GM18873 (cell line): Measurements from ENCODE around the gene TARM1.

Experiments
- ATAC-seq: cut with Tn5 transposase; IDR thresholded peaks from one replicate; pipeline ENCODE4 v1.9.1; 2021; ENCODE audit warnings: mild to moderate bottlenecking, moderate library complexity, moderate number of reproducible peaks; ENCODE audit not compliant: unreplicated experiment, low FRiP score

TARM1 gene

GRCh38 chr19:54081032-54081431 lies at the start of gene TARM1:
Gene TARM1, minus strand, starts transcription at chr19:54081365. Its CDS starts 25 bp downstream, at chr19:54081340.
- no peak for ATAC-seq

GRCh38 chr19:54129617-54129996 lies 48.4 kb upstream of the TARM1 start:
- ATAC-seq: no peak

- ATAC-seq: no peak
Observed at GRCh38 chr19:54128796-54129616, 47.8 kb upstream of the TARM1 start.

DNA sequence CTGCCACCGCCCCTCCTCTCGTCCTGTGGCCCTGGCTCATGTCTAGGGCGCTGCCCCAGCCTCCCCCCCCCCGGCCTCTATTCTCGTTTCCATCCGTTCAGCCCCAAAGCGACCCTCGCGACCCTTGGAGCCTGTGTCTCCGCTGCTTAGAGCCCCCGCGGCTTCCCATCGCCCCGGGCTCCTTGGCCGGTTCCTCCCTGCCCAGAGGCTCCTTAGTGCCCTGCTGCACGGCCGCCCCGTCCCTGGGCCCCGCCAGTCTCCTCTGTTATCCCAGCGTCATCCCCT lies 47.2 kb upstream of the TARM1 start:
- no peak for ATAC-seq

DNA sequence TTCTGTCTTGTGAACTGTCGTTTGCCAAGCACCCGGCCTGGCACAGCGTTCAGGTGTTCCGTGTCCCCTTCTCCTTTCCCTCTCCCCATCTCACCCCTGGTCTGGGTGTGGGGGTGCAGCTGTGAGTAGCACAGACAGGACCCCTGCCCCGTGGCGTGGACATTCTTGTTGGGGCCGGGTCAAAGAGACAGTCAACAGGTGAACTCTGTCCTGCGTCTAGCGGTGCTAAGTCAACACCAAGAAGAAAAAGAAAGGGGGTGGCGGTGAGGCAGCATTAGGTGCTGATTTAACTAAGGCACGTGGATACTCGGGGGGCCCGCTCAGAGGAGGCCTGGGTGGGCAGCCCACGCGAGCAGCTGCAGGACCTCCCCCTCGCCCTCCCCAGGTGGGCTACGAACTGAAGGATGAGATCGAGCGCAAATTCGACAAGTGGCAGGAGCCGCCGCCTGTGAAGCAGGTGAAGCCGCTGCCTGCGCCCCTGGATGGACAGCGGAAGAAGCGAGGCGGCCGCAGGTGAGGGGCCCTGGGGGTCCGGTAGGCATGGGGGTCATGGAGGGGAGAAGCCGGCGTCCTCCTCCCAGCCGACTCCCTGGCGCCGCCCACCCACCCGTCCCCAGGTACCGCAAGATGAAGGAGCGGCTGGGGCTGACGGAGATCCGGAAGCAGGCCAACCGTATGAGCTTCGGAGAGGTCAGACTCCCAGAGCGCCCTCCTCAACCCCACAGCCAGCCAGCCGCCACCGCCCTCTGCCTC lies 46.7 kb upstream of the TARM1 start:
- ATAC-seq: no peak

DNA sequence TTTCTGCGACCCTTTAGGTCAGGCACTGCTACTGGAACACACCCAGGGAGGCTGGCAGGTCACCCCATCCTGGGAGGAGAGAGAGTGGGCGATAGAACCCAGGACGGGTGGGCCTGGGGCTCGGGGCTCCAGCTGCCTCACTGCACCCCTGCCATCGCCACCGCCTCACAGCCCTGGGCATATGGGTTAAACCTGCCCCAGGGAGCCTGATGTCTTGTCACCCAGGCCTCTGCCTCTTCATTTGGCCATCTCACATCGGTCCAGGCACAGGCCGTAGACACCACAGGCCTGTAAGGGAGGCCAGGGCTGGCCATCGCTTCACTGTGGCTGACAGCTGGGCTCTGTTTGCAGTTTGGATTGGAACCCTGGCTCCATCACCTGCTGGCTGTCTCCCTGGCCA lies 44.5 kb upstream of the TARM1 start:
- no peak for ATAC-seq

DNA sequence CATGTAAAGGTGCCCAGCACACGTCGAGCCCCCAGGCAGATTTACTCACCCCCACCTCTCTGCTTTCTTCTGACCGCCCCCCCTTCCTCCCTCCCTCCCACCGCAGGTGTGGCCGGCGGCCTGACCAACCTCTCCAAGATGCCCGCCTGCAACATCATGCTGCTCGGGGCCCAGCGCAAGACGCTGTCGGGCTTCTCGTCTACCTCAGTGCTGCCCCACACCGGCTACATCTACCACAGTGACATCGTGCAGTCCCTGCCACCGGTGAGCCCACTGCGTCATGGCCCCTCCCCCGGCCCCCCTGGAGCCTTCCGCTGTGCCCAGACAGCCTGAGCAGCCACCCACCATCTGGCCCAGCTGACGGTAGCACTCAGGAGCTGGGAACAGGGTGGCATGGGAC lies 43.2 kb upstream of the TARM1 start:
- ATAC-seq: no peak

GRCh38 chr19:54123682-54124081 lies 42.5 kb upstream of the TARM1 start:
- ATAC-seq: no peak

DNA sequence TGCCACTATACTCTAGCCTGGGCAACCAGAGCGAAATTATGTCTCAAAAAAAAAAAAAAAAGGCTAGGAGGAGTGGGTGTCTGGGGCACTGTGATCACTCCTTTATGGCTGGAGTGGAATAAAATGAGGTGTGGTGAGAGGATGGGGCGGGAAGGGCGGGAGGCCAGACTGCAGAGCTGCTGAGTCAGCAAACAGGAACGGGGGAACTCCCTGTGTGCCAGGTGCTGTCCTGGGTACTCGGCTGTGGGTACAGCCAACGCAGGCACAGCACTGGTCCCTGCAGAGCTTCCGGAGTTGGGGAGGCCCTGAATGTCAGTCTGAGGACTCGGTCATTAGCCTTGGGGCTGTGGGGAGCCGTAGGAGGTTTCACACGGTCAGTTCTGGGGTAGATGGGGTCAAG lies 40.1 kb upstream of the TARM1 start:
- ATAC-seq: no peak

DNA sequence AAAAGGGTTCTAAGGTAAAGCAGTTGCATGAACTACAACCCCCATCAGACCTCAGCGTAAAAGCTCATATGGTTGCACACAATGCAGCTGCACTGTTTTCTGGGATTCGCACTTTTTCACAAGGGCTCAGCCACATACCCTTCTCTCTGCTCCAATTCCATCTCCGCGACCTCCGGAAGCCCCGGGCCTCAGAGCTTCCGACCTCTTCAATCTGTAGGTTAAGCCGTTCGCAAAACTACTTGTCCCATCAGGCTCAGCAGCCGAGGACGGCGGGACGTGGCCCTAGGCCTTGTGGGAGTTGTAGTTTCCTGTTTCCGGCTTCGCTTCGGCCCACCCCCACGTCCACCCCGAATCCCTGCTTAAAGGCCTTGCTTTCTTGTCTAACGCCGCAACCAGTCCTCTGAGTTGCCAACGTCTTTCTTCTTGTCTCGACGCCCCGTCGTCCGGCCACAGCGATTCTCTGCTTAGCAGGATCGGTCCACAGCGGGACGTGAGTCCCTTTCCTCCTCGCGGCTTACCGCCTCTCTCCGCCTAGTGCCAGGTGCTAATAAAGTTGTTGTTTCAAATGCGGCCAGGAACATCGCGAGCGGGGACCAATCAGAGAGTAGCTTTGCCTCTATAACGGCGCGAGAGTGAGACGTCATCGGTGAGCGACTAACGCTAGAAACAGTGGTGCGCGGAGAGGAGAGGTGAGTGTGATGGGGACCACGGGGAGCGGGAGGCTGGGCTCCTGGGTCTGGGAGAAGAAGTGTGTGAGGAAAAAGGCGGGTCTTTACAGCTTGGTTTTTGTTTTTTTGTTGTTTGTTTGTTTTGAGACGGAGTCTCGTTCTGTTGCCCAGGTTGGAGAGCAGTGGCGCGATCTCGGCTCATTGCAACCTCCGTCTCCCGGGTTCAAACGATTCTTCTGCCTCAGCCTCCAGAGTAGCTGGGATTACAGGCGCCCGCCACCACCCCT lies 34.2 kb upstream of the TARM1 start, which contains the start of the genes PRPF31 and TFPT:
TSS of gene PRPF31 (plus strand) at position 646 of the 955 bp plus-strand sequence. CDS start 2,525 bp downstream, outside the sequence.
TSS of gene TFPT (minus strand) at position 549 of the 955 bp plus-strand sequence. CDS start at position 161, 388 bp downstream.
- ATAC-seq: peak; percentile 68

DNA sequence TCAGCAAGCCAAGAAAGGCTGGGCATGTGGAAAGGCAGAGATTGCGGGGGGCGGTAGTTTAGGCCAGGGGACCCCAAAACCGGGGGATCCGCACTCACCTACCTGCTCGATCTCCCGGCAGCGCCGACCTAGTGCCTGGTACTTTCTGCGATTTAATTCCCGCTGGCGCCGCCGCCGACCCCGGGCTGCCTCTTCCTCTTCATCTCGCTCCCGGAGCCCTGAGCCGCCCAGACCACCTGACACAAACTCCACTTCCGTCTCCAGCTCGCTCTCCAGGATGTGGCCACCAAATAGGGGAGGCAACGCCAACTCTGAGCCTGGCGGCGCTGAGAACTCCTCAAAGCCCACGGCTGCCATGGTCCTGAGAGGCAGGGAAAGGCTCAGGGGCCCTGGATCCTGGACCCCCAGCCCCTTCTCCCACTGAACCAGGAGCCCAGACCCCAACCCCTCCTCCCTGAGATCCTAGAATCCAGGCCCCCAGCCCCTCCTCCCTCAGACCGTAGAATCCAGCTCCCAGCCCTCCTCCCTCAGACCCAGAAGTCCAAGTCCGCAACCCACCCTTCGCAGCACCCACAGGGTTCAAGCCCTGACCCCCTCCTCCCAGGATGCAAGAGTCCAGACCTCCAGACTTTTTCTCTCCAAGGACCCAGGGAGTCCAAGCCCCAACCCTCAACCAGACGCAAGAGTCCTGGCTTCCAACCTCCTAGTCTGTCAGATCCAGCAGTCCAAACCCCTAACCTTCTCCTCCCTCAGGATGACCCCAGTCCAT lies 33.4 kb upstream of the TARM1 start:
- no peak for ATAC-seq

DNA sequence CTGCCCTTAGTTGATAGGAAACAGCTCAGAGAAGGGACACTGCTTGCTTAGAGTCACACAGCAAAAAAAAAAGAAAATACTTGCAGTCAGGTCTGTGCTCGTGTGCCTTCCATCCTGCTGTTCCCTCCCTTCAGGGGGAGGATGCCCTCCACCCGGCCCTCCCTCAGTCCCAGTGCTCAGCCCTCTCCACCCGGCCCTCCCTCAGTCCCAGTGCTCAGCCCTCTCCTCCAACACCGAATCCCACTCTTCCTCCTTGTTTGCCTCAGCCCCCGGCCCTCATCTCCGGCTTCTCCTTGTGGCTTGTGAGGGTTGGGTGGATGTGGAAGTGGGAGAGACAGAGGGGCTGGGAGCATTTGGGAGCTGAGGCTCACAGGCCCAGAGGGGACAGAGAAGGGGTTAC lies 28.5 kb upstream of the TARM1 start:
- no peak for ATAC-seq

GRCh38 chr19:54108496-54108895 lies 27.3 kb upstream of the TARM1 start:
- no peak for ATAC-seq

DNA sequence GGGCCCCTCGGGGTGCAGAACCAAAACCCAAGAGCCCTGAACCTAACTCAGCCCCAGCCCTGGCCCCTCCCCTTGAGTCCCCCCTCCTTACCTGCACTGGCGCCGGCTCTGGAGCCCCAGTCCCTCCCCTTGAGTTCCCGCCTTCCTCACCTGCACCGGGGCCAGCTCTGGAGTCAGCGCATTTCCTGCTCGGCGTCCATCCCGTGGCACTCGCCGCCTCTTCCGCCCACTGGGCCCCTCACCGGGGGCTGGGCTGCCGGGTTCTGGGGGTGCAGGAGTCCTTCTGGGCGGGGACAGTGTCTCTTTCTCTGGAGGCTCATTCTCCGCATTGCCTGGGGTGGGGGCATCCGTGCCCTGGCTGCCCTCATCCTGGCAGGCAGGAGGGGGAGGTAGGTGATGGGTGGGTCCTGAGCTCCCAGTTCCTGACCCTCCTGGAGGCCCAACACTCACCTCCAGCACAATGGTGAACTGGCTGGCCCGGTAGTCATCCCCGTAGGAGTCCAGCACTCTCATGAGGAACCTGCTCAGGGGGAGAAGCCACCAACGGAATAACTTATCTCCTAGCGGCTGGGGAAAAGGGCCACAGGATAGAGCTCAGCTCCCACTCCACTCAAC lies 26.8 kb upstream of the TARM1 start:
- no peak for ATAC-seq

- ATAC-seq: no peak
Observed at GRCh38 chr19:54106716-54107115, 25.6 kb upstream of the TARM1 start.

- ATAC-seq: no peak
Observed at GRCh38 chr19:54105796-54106195, 24.6 kb upstream of the TARM1 start.

GRCh38 chr19:54104998-54105715 lies 24.0 kb upstream of the TARM1 start:
- no peak for ATAC-seq

GRCh38 chr19:54102421-54103169 lies 21.4 kb upstream of the TARM1 start, which contains the start of gene NDUFA3:
Gene NDUFA3, plus strand, starts transcription at chr19:54102855. Its CDS starts 24 bp downstream, at chr19:54102879.
- peak; percentile 91 for ATAC-seq
